SU-DHL-6 (cell line): ENCODE results near the gene SMIM1.

Source experiments
- H2AFZ ChIP-seq: fragments of 200-600 bp; sonication (generic); 2 replicates; pipeline ENCODE4 v1.6.1; 2014; ENCODE audit warnings: low read depth, mild to moderate bottlenecking, moderate library complexity, mixed read lengths, antibody characterized with exemption, low read length; ENCODE audit not compliant: severe bottlenecking
- H3F3A ChIP-seq: fragments of 200-600 bp; shearing (Covaris generic); 2 replicates; pipeline ENCODE4 v1.6.0; 2016; ENCODE audit warnings: antibody characterized with exemption, mild to moderate bottlenecking; ENCODE audit not compliant: insufficient read depth
- H3K27ac ChIP-seq: fragments of 200-600 bp; sonication (generic); 2 replicates; pipeline ENCODE4 v1.5.1; 2016; ENCODE audit warnings: low read depth, mild to moderate bottlenecking, low read length, moderate library complexity, mixed read lengths
- H3K27me3 ChIP-seq: fragments of 200-600 bp; sonication (generic), shearing (Covaris generic); 2 replicates; pipeline ENCODE4 v1.6.0; 2014; ENCODE audit warnings: mild to moderate bottlenecking, low read length
- H3K36me3 ChIP-seq: fragments of 200-600 bp; sonication (generic); 2 replicates; pipeline ENCODE4 v1.6.1; 2014; ENCODE audit warnings: mild to moderate bottlenecking, low read length, mixed read lengths
- H3K4me2 ChIP-seq: fragments of 300-600, 200-600 bp; shearing (Covaris generic), sonication (generic); 2 replicates; pipeline ENCODE4 v1.6.0; 2014; ENCODE audit warnings: low read length, low read depth, mild to moderate bottlenecking; ENCODE audit not compliant: poor library complexity, severe bottlenecking
- H3K4me3 ChIP-seq: fragments of 200-600 bp; sonication (generic); 2 replicates; pipeline ENCODE4 v1.5.1; 2014; ENCODE audit warnings: antibody characterized with exemption, low read length, mild to moderate bottlenecking, mixed read lengths; ENCODE audit not compliant: insufficient read depth, poor library complexity, severe bottlenecking
- H3K79me2 ChIP-seq: fragments of 200-600 bp; sonication (generic); 2 replicates; pipeline ENCODE4 v1.6.1; 2014; ENCODE audit warnings: mild to moderate bottlenecking, low read length, moderate library complexity; ENCODE audit not compliant: insufficient read depth
- H3K9ac ChIP-seq: fragments of 200-600 bp; sonication (generic); 2 replicates; pipeline ENCODE4 v1.7.0; 2014; ENCODE audit warnings: mild to moderate bottlenecking, low read length
- H3K9me2 ChIP-seq: fragments of 200-600 bp; sonication (generic); replicated peaks from 2 replicates; pipeline ENCODE4 v1.6.1; 2014; ENCODE audit warnings: low read length; ENCODE audit not compliant: insufficient read depth
- H3K9me3 ChIP-seq: fragments of 200-600 bp; sonication (generic); 2 replicates; pipeline ENCODE4 v1.6.1; 2014; ENCODE audit warnings: low read length, mixed read lengths; ENCODE audit not compliant: insufficient read depth
- H4K20me1 ChIP-seq: fragments of 200-600 bp; sonication (generic); 2 replicates; pipeline ENCODE4 v1.6.1; 2014; ENCODE audit warnings: low read depth, mild to moderate bottlenecking, antibody characterized with exemption, low read length, moderate library complexity, mixed read lengths
- CTCF ChIP-seq: fragments of 200-600 bp; sonication (generic); IDR thresholded peaks from one replicate; pipeline ENCODE4 v1.5.1; 2017; ENCODE audit warnings: antibody characterized with exemption, mild to moderate bottlenecking, low read length, moderate library complexity; ENCODE audit not compliant: insufficient read depth, poor library complexity, severe bottlenecking
- EZH2phosphoT487 ChIP-seq: fragments of 200-600 bp; sonication (generic), shearing (Covaris generic); conservative IDR thresholded peaks from 2 replicates; pipeline ENCODE4 v1.6.1; 2018; ENCODE audit warnings: mild to moderate bottlenecking, antibody characterized with exemption, low read length, moderate library complexity, mixed read lengths

The SMIM1 gene

GRCh38 chr1:3816331-3817137 is 44.0 kb downstream of the SMIM1 start:
- Histone ChIP-seq H3K9ac (no peak overlapping the region), H3F3A (no peaks in the 10 kb centered on the region), H3K4me3 (no peak overlapping the region), H3K79me2 (no peaks in the 10 kb centered on the region), H3K36me3 (no peaks in the 10 kb centered on the region), H3K4me2 (no peak overlapping the region), H3K9me3 (no peaks in the 10 kb centered on the region), H3K27ac (no peak overlapping the region), H3K27me3 (no peaks in the 10 kb centered on the region), H4K20me1 (no peaks in the 10 kb centered on the region), H2AFZ (no peak overlapping the region), H3K9me2 (no peaks in the 10 kb centered on the region)
- TF ChIP-seq CTCF (no peak), EZH2phosphoT487 (no peak)

GRCh38 chr1:3817138-3817740 is 44.7 kb downstream of the SMIM1 start:
- Histone ChIP-seq H3F3A (no peaks in the 10 kb centered on the region), H3K27me3 (no peaks in the 10 kb centered on the region), H3K4me3 (no peak overlapping the region), H3K36me3 (no peaks in the 10 kb centered on the region), H4K20me1 (no peaks in the 10 kb centered on the region), H3K9me2 (no peaks in the 10 kb centered on the region), H3K27ac (no peak overlapping the region), H3K9ac (no peak overlapping the region), H2AFZ (no peak overlapping the region), H3K9me3 (no peaks in the 10 kb centered on the region), H3K79me2 (no peaks in the 10 kb centered on the region), H3K4me2 (no peak overlapping the region)
- TF ChIP-seq CTCF (no peak), EZH2phosphoT487 (no peak)

GRCh38 chr1:3817821-3818597 is 45.5 kb downstream of the SMIM1 start:
- H3K9ac ChIP-seq, result no peak overlapping the region
- no peaks in the 10 kb centered on the region for H3K9me2 ChIP-seq
- no peaks in the 10 kb centered on the region for H3K79me2 ChIP-seq
- H3F3A ChIP-seq, result no peaks in the 10 kb centered on the region
- no peaks in the 10 kb centered on the region for H3K27me3 ChIP-seq
- H3K9me3 ChIP-seq, result no peaks in the 10 kb centered on the region
- H2AFZ ChIP-seq, result no peak overlapping the region
- H3K4me2 ChIP-seq, result no peak overlapping the region
- H4K20me1 ChIP-seq, result no peaks in the 10 kb centered on the region
- no peak overlapping the region for H3K27ac ChIP-seq
- TF ChIP-seq EZH2phosphoT487 (no peak), CTCF (no peak)
- H3K36me3 ChIP-seq, result no peaks in the 10 kb centered on the region
- no peak overlapping the region for H3K4me3 ChIP-seq
